Stimulated activated CD4-positive, alpha-beta T cell treated with anti-CD3 and anti-CD28 coated beads, Interleukin-12 subunit alpha, Interleukin-12 subunit beta, amount 100 ng/mL, for 4 hours (primary cell): ENCODE results near the gene RCSD1.
A peak's percentile ranks its signal among the peaks of the same experiment; 100 is the strongest.

Experiments used
- DNase-seq: peaks from one replicate; pipeline ENCODE4 v3.0.0-alpha.2; 2020

The RCSD1 gene

GRCh38 chr1:167618789-167619188 is 11.2 kb upstream of the RCSD1 start:
- DNase-seq, result no peak

- DNase-seq, result no peak
These were observed 10.0 kb upstream of the RCSD1 start for GRCh38 chr1:167620002-167620401.

GRCh38 chr1:167621780-167622313 is 8.2 kb upstream of the RCSD1 start:
- no peak for DNase-seq

GRCh38 chr1:167623951-167624350 is 6.1 kb upstream of the RCSD1 start:
- no peak for DNase-seq

GRCh38 chr1:167625040-167625823 is 4.8 kb upstream of the RCSD1 start:
- no peak for DNase-seq

- DNase-seq, result no peak
These were observed 2.5 kb upstream of the RCSD1 start for GRCh38 chr1:167627615-167627864.

GRCh38 chr1:167627865-167628641 is 2.0 kb upstream of the RCSD1 start:
- DNase-seq, result peak; percentile 56

GRCh38 chr1:167628741-167629515 is 1.1 kb upstream of the RCSD1 start:
- no peak for DNase-seq

- DNase-seq, result no peak
These were observed 745 bp downstream of the RCSD1 start for GRCh38 chr1:167630568-167631385.

GRCh38 chr1:167631386-167631935 is 1.4 kb downstream of the RCSD1 start:
- no peak for DNase-seq

GRCh38 chr1:167631936-167632614 is 2.0 kb downstream of the RCSD1 start:
- no peak for DNase-seq

GRCh38 chr1:167633258-167633944 is 3.4 kb downstream of the RCSD1 start:
- no peak for DNase-seq

- DNase-seq, result no peak
These were observed 4.4 kb downstream of the RCSD1 start for GRCh38 chr1:167634435-167634834.

GRCh38 chr1:167635156-167635648 is 5.2 kb downstream of the RCSD1 start:
- no peak for DNase-seq

- DNase-seq, result no peak
These were observed 5.9 kb downstream of the RCSD1 start for GRCh38 chr1:167635941-167636340.

- no peak for DNase-seq
These were observed 8.0 kb downstream of the RCSD1 start for GRCh38 chr1:167638064-167638463.

GRCh38 chr1:167640051-167640450 is 10.0 kb downstream of the RCSD1 start:
- no peak for DNase-seq

GRCh38 chr1:167641786-167642500 is 11.9 kb downstream of the RCSD1 start:
- no peak for DNase-seq

GRCh38 chr1:167642501-167642826 is 12.4 kb downstream of the RCSD1 start:
- no peak for DNase-seq

GRCh38 chr1:167643441-167643840 is 13.4 kb downstream of the RCSD1 start:
- no peak for DNase-seq
